HFF-Myc (cell line): ENCODE data around the gene MFAP2.

Source experiments
- DNase-seq: peaks from one replicate; pipeline ENCODE4 v3.0.0-alpha.2; 2011; ENCODE audit warnings: low read depth; ENCODE audit errors: extremely low read depth
- H3K4me3 ChIP-seq: replicated peaks from 2 replicates; pipeline ENCODE4 v1.5.1; 2011; ENCODE audit warnings: low read depth, mild to moderate bottlenecking, control low read depth, low read length
- TF ChIP-seq, protein P1 (sequence below): IDR thresholded peaks from 2 replicates; pipeline ENCODE4 v1.5.1; 2012; ENCODE audit warnings: mild to moderate bottlenecking, low read depth, low read length, control low read depth; ENCODE audit errors: missing control alignments

The MFAP2 gene

DNA sequence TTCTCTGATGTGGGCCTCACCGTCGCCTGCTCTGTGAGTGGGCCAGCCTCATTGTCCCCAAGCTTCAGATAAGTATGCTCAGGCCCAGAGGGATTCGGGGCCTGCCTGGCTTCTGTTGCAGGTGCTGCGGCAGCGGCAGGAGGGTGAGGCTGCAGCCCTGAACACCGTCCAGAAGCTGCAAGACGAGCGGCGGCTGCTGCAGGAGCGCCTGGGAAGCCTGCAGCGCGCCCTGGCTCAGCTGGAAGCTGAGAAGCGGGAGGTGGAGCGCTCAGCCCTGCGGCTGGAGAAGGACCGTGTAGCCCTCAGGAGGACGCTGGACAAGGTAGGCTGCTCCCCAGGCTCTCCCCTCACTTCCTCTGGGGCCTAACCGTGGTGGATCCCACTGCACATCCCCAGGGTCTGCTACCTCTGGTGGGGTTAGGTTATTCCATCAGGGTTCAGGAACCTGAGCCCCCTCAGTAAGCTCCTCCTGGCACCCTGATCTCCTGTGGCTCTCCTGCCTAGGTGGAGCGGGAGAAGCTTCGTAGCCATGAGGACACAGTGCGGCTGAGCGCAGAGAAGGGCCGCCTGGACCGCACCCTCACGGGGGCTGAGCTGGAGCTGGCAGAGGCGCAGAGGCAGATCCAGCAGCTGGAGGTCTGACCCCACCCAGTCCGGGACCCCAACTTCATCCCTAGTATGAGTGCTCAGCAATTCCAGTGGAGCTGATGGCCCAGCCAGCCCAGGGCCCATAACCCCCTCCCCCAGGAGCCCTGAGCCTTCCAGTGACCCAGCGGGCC, 10.1 kb downstream of the MFAP2 start:
- DNase-seq: no peak
- TF ChIP-seq, protein P1, sequence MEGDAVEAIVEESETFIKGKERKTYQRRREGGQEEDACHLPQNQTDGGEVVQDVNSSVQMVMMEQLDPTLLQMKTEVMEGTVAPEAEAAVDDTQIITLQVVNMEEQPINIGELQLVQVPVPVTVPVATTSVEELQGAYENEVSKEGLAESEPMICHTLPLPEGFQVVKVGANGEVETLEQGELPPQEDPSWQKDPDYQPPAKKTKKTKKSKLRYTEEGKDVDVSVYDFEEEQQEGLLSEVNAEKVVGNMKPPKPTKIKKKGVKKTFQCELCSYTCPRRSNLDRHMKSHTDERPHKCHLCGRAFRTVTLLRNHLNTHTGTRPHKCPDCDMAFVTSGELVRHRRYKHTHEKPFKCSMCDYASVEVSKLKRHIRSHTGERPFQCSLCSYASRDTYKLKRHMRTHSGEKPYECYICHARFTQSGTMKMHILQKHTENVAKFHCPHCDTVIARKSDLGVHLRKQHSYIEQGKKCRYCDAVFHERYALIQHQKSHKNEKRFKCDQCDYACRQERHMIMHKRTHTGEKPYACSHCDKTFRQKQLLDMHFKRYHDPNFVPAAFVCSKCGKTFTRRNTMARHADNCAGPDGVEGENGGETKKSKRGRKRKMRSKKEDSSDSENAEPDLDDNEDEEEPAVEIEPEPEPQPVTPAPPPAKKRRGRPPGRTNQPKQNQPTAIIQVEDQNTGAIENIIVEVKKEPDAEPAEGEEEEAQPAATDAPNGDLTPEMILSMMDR: no peak

DNA sequence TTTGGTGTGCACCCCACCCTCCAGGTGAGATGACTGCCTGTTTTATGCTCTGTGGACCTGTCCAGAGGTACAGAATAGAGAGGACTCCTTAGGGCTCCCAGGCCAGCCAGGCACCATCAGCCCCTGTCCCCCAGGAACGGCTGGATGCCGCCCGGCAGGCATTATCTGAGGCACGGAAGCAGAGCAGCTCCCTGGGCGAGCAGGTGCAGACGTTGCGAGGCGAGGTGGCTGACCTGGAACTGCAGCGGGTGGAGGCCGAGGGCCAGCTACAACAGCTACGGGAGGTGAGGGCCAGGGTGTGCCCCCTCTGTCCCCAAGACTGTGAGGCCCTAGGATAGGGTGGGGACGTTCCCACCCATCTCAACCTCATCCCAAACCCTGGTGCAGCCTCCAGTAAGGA, 10.8 kb downstream of the MFAP2 start:
- TF ChIP-seq, protein P1: no peak
- H3K4me3 ChIP-seq: no peak overlapping the region
- DNase-seq: no peak

More for the DNA sequence above, 10.1 kb downstream of the MFAP2 start:
- no peak overlapping the region for H3K4me3 ChIP-seq

DNA sequence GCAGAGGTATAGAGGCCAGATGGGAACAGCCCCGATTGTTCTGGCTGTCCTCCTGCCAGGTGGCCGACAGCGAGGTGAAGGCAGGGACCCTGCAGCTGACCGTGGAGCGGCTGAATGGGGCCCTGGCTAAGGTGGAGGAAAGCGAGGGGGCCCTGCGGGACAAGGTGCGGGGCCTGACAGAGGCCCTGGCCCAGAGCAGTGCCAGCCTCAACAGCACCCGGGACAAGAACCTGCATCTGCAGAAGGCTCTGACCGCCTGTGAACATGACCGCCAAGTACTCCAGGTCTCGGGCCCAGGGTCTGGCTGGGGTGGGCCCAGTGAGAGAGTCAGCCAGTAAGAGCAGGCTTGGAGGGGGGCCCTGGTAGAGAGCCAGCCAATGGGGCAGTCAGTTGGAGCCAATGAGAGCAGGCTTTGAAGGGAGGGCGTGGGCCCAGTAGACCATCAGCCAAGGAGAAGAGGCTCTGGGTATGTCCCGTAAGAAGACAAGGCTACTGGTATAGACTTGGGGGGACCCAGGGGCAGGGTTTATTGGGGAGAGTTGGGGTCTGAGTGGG, 11.3 kb downstream of the MFAP2 start:
- no peak for DNase-seq
- TF ChIP-seq, protein P1: no peak
- no peak overlapping the region for H3K4me3 ChIP-seq

DNA sequence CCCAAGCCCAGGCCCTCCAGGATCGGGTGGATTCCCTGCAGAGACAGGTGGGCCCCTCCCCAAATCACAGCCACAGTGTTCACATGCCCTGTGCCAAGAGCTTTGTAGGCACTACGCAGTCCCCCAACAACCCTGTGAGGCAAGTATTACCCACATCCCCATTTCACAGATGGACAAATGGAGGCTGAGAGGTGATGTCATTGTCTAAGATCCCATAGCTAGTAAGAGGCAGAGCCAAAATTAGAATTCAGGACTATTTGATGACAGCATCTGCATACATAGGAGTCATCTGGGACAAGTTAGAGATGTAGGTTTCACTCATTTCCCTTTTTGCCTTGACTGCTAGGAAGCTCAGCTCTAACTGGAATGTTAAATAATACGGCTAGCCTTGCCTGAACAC, 12.0 kb downstream of the MFAP2 start:
- no peak overlapping the region for H3K4me3 ChIP-seq
- DNase-seq: no peak
- TF ChIP-seq, protein P1: no peak

DNA sequence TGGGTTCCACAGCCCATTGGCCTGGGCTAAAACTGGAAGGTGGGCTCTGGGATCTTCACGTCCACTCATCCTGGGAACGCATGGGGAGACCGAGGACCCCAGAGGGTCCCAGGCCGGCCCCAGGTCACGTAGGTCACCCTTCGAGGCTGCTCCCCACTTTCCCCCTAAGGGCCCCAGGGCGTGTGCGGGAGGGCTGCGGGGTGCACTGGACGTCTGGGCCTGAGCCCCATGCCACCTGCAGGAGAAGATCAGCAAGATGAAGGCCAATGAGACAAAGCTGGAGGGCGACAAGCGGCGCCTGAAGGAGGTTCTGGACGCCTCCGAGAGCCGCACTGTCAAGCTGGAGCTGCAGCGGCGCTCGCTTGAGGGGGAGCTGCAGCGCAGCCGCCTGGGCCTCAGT, 12.5 kb downstream of the MFAP2 start:
- DNase-seq: no peak
- TF ChIP-seq, protein P1: no peak
- H3K4me3 ChIP-seq: no peak overlapping the region

DNA sequence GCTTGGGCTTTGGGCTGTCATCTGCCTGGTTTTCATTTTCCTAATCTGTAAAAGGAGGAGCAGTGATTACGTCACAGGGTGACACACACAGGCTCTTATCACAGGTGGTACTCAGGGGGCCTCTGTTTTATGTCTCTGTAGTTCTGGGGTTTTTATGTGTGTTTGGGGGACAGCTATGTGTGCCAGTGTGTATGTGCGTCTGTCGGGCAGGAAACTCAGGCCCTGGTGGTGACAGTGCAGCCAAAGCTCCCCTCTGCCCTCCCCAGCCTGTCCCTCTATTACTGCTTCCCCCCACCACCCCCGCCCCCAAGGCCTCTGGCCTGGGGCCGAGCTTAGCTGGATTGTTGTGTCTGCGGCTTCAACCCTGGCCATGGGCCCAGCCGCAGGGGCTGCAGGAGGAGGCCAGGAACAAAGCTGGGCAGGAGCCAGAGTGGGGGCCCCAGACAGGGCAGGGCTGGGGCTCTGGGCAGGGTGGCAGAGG, 13.3 kb downstream of the MFAP2 start:
- no peak for DNase-seq
- TF ChIP-seq, protein P1: no peak
- no peak overlapping the region for H3K4me3 ChIP-seq

DNA sequence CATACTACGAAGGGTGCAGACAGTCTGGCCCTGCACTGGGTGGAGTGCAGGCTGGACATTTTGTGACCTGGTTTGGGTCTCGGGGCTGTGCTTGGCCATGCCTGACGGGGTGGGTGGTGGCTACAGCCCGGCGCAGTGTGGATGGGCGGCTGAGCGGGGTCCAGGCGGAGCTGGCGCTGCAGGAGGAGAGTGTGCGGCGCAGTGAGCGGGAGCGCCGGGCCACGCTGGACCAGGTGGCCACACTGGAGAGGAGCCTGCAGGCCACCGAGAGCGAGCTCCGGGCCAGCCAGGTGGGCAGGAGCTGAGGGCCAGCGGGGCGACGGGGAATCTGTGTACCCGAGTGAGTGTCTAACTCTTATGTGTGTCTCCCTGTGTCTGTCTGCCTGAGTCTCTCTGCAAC, 14.1 kb downstream of the MFAP2 start:
- H3K4me3 ChIP-seq: no peak overlapping the region
- TF ChIP-seq, protein P1: no peak
- DNase-seq: no peak
